PFSK-1 (cell line): ENCODE data around the gene CAPZA2.

Experiments used
- REST ChIP-seq, 2 experiments: IDR thresholded peaks; 2 replicates each; pipeline versions ENCODE4 v1.6.1 to v1.8.0; 2011 to 2012; ENCODE audit warnings: low read depth in 2 of 2, low read length in 2 of 2, control low read depth in 1 of 2, inconsistent platforms in 1 of 2, mild to moderate bottlenecking in 1 of 2, moderate library complexity in 1 of 2; ENCODE audit not compliant: insufficient read depth in 1 of 2
- SIN3A ChIP-seq: IDR thresholded peaks from 2 replicates; pipeline ENCODE4 v1.6.1; 2012; ENCODE audit warnings: mild to moderate bottlenecking, low read length, moderate library complexity, borderline replicate concordance; ENCODE audit not compliant: insufficient read depth

- TF ChIP-seq SIN3A (no peak), REST (IDR thresholded peaks at IDR 0.05; ENCODE audit: insufficient read depth in 1 of 2, low read depth in 2 of 2, low read length in 2 of 2) (no peak)
Observed at GRCh38 chr7:116949941-116950801, 87.8 kb downstream of the CAPZA2 start.
